SK-N-SH treated with all-trans-retinoic acid at 6 μM for 48 hours (cell line): ENCODE results near the gene POLR3C.
A peak's percentile ranks its signal among the peaks of the same experiment; 100 is the strongest.

Experiments used
- ATAC-seq: fragments of 200-7000 bp; cut with Tn5 transposase; 3 replicates; pipeline ENCODE4 v1.9.1; 2020; ENCODE audit warnings: mild to moderate bottlenecking, moderate library complexity
- ARNTL ChIP-seq: fragments of 450-650 bp; formaldehyde crosslinking; IDR thresholded peaks from 2 replicates; pipeline ENCODE4 v1.5.0; 2020; ENCODE audit warnings: low read depth, mild to moderate bottlenecking, moderate library complexity, borderline replicate concordance
- BACH2 ChIP-seq: fragments of 250-450 bp; sonication (Bioruptor Pico); IDR thresholded peaks from 2 replicates; pipeline ENCODE4 v1.9.0; 2021; ENCODE audit warnings: mild to moderate bottlenecking, borderline replicate concordance
- CSDC2 ChIP-seq: fragments of 250-450 bp; sonication (Bioruptor Pico); IDR thresholded peaks from 2 replicates; pipeline ENCODE4 v1.5.0; 2020; ENCODE audit warnings: mild to moderate bottlenecking, moderate library complexity
- ESRRG ChIP-seq: fragments of 250-450 bp; sonication (Bioruptor Pico); IDR thresholded peaks from 2 replicates; pipeline ENCODE4 v1.6.1; 2021; ENCODE audit warnings: mild to moderate bottlenecking
- GLIS3 ChIP-seq: fragments of 250-450 bp; sonication (Bioruptor Pico); IDR thresholded peaks from 2 replicates; pipeline ENCODE4 v1.5.0; 2020; ENCODE audit warnings: mild to moderate bottlenecking, moderate library complexity
- ISL1 ChIP-seq: fragments of 250-450 bp; sonication (Bioruptor Pico); IDR thresholded peaks from 2 replicates; pipeline ENCODE4 v2.1.2; 2022; ENCODE audit warnings: mild to moderate bottlenecking, moderate library complexity
- OSR1 ChIP-seq: fragments of 250-450 bp; sonication (Bioruptor Pico); IDR thresholded peaks from 2 replicates; pipeline ENCODE4 v1.8.0; 2022; ENCODE audit warnings: moderate library complexity, mild to moderate bottlenecking, inconsistent platforms
- PATZ1 ChIP-seq: fragments of 250-450 bp; sonication (Bioruptor Pico); IDR thresholded peaks from 2 replicates; pipeline ENCODE4 v1.8.0; 2020; ENCODE audit warnings: mild to moderate bottlenecking, moderate library complexity, borderline replicate concordance
- PPARA ChIP-seq: fragments of 250-450 bp; sonication (Bioruptor Pico); IDR thresholded peaks from 2 replicates; pipeline ENCODE4 v1.5.0; 2020; ENCODE audit warnings: mild to moderate bottlenecking, borderline replicate concordance
- RARB ChIP-seq: fragments of 250-450 bp; sonication (Bioruptor Pico); IDR thresholded peaks from 2 replicates; pipeline ENCODE4 v1.8.0; 2021; ENCODE audit warnings: mild to moderate bottlenecking, moderate library complexity
- SNAI2 ChIP-seq: fragments of 250-450 bp; sonication (Bioruptor Pico); IDR thresholded peaks from 2 replicates; pipeline ENCODE4 v1.5.0; 2020; ENCODE audit warnings: mild to moderate bottlenecking, moderate library complexity
- TOX ChIP-seq: fragments of 250-450 bp; sonication (Bioruptor Pico); IDR thresholded peaks from 2 replicates; pipeline ENCODE4 v1.8.0; 2021; ENCODE audit warnings: mild to moderate bottlenecking, moderate library complexity, borderline replicate concordance
- TSHZ2 ChIP-seq: fragments of 250-450 bp; sonication (Bioruptor Pico); IDR thresholded peaks from 2 replicates; pipeline ENCODE4 v1.5.0; 2020; ENCODE audit warnings: mild to moderate bottlenecking, moderate library complexity
- ZC3H10 ChIP-seq: fragments of 250-450 bp; sonication (Bioruptor Pico); IDR thresholded peaks from 2 replicates; pipeline ENCODE4 v1.5.1; 2021; ENCODE audit warnings: mild to moderate bottlenecking, moderate library complexity
- ZFP3 ChIP-seq: fragments of 250-450 bp; sonication (Bioruptor Pico); IDR thresholded peaks from 2 replicates; pipeline ENCODE4 v1.5.0; 2020; ENCODE audit warnings: mild to moderate bottlenecking, moderate library complexity
- ZFP30 ChIP-seq: fragments of 450-650 bp; formaldehyde crosslinking; IDR thresholded peaks from 2 replicates; pipeline ENCODE4 v1.5.0; 2022; ENCODE audit warnings: mild to moderate bottlenecking, moderate library complexity
- ZNF565 ChIP-seq: fragments of 450-650 bp; formaldehyde crosslinking; conservative IDR thresholded peaks from 2 replicates; pipeline ENCODE4 v1.5.0; 2020; ENCODE audit warnings: low read depth, mild to moderate bottlenecking, moderate library complexity
- ZNF70 ChIP-seq: fragments of 450-650 bp; formaldehyde crosslinking; IDR thresholded peaks from 2 replicates; pipeline ENCODE4 v1.5.0; 2020; ENCODE audit warnings: mild to moderate bottlenecking, moderate library complexity
- TF ChIP-seq, protein P1 (sequence below): fragments of 250-450 bp; sonication (Bioruptor Pico); IDR thresholded peaks from 2 replicates; pipeline ENCODE4 v1.8.0; 2021; ENCODE audit warnings: low read depth, mild to moderate bottlenecking, moderate library complexity, borderline replicate concordance
- TF ChIP-seq, protein P2 (sequence below): fragments of 250-450 bp; sonication (Bioruptor Pico); IDR thresholded peaks from 2 replicates; pipeline ENCODE4 v1.5.1; 2020; ENCODE audit warnings: low read depth, mild to moderate bottlenecking, moderate library complexity

The POLR3C gene

DNA sequence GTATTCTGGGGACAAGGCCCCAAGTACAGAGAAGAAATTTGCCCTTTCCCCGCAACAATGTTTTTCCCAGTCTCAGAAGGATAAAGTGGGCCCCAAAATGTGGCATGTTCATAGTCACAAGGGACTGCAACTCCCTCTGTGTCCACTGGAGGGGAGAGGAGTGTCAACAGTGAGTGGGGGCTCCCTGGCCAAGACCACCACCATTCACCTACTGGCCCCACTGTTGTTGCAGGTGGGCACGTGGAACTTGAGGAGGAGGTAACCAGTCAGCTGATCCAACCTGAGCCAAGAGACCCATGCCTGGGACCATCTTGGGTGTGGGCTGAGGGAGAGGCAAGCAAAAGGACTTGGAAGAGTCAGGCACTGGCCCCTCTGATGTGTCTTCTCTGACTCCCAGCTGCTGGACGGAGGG lies 22.2 kb downstream of the POLR3C start:
- ATAC-seq: peak; percentile 62
- no peak for TF ChIP-seq TSHZ2 (CRISPR knock-in tag)
- no peak for TF ChIP-seq ESRRG
- no peak for TF ChIP-seq ISL1
- TF ChIP-seq SNAI2 (CRISPR knock-in tag): no peak
- TF ChIP-seq RARB (CRISPR knock-in tag): no peak
- no peak for TF ChIP-seq ZFP3
- TF ChIP-seq PPARA (CRISPR knock-in tag): no peak
- TF ChIP-seq OSR1: no peak
- TF ChIP-seq ZC3H10 (CRISPR knock-in tag): no peak
- TF ChIP-seq, protein P1, sequence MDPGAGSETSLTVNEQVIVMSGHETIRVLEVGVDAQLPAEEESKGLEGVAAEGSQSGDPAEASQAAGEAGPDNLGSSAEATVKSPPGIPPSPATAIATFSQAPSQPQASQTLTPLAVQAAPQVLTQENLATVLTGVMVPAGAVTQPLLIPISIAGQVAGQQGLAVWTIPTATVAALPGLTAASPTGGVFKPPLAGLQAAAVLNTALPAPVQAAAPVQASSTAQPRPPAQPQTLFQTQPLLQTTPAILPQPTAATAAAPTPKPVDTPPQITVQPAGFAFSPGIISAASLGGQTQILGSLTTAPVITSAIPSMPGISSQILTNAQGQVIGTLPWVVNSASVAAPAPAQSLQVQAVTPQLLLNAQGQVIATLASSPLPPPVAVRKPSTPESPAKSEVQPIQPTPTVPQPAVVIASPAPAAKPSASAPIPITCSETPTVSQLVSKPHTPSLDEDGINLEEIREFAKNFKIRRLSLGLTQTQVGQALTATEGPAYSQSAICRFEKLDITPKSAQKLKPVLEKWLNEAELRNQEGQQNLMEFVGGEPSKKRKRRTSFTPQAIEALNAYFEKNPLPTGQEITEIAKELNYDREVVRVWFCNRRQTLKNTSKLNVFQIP (CRISPR knock-in tag): no peak
- TF ChIP-seq, protein P2, sequence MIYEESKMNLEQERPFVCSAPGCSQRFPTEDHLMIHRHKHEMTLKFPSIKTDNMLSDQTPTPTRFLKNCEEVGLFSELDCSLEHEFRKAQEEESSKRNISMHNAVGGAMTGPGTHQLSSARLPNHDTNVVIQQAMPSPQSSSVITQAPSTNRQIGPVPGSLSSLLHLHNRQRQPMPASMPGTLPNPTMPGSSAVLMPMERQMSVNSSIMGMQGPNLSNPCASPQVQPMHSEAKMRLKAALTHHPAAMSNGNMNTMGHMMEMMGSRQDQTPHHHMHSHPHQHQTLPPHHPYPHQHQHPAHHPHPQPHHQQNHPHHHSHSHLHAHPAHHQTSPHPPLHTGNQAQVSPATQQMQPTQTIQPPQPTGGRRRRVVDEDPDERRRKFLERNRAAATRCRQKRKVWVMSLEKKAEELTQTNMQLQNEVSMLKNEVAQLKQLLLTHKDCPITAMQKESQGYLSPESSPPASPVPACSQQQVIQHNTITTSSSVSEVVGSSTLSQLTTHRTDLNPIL (CRISPR knock-in tag): no peak
- no peak for TF ChIP-seq GLIS3 (CRISPR knock-in tag)
- TF ChIP-seq ZNF565 (CRISPR knock-in tag): no peak

DNA sequence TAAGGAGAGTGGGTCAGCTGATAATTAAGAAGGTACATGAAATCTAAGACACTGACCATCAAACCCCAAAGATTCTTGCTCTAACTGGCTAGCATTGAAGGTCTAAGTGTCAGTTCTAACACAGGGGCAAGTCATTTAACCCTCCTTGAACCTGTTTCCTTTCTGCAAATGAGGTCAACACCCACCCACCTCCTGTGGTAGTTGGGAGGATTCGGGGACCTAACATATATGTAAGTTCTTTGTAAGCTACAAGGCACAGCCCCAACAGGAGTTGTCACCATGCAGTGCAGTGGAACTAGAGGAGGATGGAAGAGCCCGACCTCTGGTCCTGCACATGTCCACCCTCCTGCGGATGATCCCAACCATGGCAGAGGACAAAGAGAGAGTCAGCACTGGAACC lies 23.8 kb downstream of the POLR3C start:
- no peak for TF ChIP-seq TOX
- no peak for TF ChIP-seq OSR1
- TF ChIP-seq ARNTL (CRISPR knock-in tag): no peak
- ATAC-seq: no peak

DNA sequence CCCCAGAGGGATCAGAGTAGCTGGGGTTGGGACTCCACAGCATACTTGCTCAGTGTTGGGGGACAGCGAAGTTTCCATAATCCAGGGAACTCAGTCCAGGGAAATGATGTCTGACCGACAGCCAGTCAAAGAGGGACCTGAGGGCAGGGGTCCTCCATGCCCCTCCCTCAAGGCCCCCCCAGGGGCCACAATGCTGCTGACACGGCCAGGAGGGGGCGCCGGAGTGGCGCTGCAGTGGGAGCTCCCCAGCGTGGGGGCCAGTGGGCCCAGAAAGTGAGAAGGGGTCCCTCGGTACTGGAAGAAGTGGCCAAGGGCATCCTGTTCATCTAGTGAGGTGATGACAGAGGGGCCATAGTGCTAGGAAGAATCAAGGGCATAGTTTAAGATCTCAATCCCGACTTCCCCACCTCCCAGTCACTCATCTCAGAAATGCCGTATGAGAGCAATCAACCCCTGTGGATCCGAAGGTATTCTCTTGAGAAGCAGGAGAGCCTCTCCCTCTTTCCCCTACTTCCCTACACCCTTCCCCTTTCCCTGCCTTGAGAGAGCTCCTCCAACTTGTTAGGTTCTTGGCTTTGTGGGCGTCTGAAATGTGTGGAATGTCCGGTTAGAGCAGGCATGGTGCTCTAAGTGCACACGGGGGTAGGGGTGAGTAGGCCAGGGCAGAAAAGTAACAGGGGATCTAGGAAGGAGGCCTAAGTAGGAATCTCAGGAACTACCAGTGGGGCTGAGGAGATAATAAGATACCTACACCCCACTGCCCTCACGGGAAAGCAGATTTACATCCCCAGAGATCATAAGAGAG lies 25.6 kb downstream of the POLR3C start:
- peak; percentile 47 for ATAC-seq
- no peak for TF ChIP-seq ZNF70 (CRISPR knock-in tag)
- TF ChIP-seq SNAI2 (CRISPR knock-in tag): no peak
- no peak for TF ChIP-seq OSR1
- no peak for TF ChIP-seq ZC3H10 (CRISPR knock-in tag)
- TF ChIP-seq ZFP30: no peak
- no peak for TF ChIP-seq BACH2 (CRISPR knock-in tag)
- TF ChIP-seq TSHZ2 (CRISPR knock-in tag): no peak
- no peak for TF ChIP-seq CSDC2
- TF ChIP-seq GLIS3 (CRISPR knock-in tag): no peak
- no peak for TF ChIP-seq ZFP3
- no peak for TF ChIP-seq PPARA (CRISPR knock-in tag)
- TF ChIP-seq, protein P2 (CRISPR knock-in tag): no peak
- TF ChIP-seq PATZ1 (CRISPR knock-in tag): no peak
